Ureter (tissue), 1 donor: ENCODE data around the gene FADS6. TPM values are rescaled to one million over a fixed set of nuclear protein-coding genes. Genes with fewer than 3 reads are reported as not detected.

Experiments used
- DNase-seq: peaks from one replicate; pipeline ENCODE4 v3.0.0-alpha.2; 2020; ENCODE audit warnings: low spot score
- total RNA-seq: library from RNA; stranded (reverse); gene quantifications from one replicate; pipeline ENCODE4 v1.2.4, GENCODE V29; 2023
- donor health status: DM: yes; HTN: yes; CAD: no.

The FADS6 gene
- total RNA-seq, result 7.3 TPM

GRCh38 chr17:74892974-74893911 lies at the start of gene FADS6:
Gene FADS6, minus strand, starts transcription at chr17:74893633. Its CDS starts 38 bp downstream, at chr17:74893595.
- DNase-seq, result no peak

- DNase-seq, result no peak
Observed at GRCh38 chr17:74941128-74941725, 47.8 kb upstream of the FADS6 start.

DNA sequence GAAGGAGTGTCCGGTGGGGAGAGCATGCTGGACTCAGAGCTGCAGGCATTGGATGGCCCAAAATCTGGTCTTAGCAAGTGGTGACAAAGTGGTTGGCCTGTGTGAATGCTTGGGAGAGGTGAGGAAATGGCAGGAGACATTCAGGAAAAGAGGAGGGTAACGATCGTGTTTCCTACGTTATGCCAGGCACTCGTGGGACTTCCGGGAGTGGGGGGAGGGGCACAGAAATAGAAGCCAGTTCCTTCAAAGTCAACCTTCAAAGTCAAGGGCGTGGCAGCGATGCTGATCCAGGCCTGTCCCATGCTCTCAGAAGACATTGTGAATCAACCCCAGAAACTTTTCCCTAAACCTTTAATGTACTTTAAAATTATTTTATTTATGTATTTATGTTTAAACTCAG lies 46.1 kb upstream of the FADS6 start:
- no peak for DNase-seq

- DNase-seq, result no peak
Observed at GRCh38 chr17:74938194-74938950, 44.9 kb upstream of the FADS6 start.

DNA sequence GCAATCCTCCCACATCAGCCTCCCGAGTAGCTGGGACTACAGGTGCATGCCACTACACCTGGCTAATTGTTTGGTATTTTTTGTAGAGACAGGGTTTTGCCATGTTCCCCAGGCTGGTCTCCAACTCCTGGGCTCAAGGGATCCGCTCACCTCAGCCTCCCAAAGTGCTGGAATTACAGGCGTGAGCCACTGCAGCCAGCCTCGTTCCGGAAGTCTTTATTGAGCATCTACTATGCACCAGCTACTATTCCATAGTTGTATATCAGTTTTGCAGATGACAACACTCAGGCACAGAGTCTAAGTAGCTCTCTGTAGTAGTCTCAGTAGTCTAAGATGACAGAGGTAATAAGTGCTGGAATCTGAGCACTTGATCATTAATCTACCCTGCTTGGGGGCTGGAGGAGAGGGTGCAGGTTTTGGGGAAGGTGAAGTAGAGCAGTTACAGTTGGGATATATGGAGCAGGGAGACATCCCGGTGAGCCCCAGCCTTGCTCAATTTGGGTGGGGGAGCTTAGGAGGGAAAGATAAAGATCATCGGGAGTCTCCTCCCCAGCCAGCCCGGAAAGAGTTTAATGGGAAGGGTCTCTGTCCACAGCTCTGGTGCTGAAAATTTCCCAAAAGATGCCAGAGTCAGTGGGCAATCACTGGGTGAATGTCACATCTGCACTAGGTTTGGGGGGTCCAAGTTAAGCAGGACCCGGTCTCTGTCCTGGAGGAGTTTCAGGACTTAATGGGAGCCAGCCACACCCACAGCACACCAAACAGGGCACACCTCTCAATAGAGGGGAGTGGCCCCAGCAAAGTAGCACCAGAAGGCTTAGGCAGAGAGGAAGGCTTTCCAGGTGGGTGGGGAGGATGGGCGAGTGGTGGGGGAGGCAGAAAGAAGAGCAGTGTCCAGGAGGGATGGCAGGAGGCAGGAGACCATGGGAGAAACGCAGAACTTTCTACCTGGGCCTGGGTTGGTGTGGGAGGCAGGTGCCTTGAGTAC lies 43.9 kb upstream of the FADS6 start:
- no peak for DNase-seq

- no peak for DNase-seq
Observed at GRCh38 chr17:74936470-74936799, 43.0 kb upstream of the FADS6 start.

DNA sequence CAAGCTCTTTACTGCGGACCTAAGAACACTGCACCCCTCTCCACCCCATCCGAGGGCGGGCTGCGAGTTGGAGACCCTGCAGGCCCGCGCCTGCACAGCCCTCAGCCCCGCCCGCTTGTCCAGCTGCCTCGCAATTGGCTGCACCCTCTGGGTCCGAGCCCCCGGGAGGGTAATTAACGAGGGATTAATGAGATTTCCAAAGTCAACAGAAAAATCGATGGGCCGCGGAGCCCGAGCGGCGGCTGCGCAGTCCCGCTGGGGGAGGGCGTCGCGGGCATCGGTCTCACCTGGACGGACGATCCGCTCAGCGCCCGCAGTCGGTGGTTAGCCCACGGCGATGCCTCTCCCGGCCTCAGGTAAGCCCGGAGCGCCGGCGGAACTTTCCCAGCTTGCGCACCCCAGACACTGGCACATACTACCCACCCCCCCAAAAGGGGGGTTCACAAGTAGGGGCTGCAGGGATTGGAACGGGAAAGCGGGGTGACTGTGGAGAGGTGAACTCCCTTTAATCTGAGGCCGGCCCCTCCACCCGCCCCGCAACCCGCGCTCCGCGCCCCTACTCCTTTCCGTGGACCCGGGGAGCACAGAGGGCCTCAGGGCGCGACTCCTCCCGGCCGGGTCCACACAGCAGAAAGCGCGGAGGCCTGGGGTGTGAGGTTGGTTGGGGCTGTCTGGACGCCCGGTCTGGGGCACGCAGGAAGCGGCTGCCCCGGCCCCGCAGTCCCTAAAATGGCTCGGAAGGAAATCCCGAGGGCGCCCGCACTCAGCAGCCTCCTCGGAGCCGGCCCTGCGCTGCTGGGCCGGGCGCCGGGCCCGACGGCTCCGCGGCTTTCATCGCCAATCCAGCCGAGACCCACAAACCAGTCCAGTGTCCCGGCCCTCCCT lies 42.4 kb upstream of the FADS6 start, which contains the start of gene OTOP3:
OTOP3 (plus strand) TSS at position 314 of the 885 bp plus-strand sequence; CDS start at position 338, 24 bp downstream.
- no peak for DNase-seq

- DNase-seq, result no peak
Observed at GRCh38 chr17:74935048-74935447, 41.6 kb upstream of the FADS6 start.

- no peak for DNase-seq
Observed at GRCh38 chr17:74930535-74931036, 37.2 kb upstream of the FADS6 start.

- DNase-seq, result no peak
Observed at GRCh38 chr17:74928786-74929185, 35.4 kb upstream of the FADS6 start.

DNA sequence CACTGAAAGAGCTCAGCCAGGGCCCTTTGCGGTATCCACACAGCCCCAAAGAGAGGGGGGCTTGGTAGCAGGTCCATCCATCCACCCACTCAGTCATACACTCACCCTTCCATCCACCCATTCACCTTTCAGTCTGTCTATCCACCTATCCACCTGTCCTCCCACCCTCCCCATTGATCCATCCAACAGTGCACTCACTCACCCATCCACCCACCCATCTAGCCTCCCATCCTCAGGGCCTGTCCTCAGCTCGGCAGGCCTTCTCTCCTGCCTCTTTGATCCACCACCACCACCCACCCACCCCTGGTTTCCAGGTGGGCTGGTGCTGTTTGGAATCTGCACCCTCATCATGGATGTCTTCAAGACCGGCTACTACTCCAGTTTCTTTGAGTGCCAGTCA lies 31.8 kb upstream of the FADS6 start:
- DNase-seq, result no peak

DNA sequence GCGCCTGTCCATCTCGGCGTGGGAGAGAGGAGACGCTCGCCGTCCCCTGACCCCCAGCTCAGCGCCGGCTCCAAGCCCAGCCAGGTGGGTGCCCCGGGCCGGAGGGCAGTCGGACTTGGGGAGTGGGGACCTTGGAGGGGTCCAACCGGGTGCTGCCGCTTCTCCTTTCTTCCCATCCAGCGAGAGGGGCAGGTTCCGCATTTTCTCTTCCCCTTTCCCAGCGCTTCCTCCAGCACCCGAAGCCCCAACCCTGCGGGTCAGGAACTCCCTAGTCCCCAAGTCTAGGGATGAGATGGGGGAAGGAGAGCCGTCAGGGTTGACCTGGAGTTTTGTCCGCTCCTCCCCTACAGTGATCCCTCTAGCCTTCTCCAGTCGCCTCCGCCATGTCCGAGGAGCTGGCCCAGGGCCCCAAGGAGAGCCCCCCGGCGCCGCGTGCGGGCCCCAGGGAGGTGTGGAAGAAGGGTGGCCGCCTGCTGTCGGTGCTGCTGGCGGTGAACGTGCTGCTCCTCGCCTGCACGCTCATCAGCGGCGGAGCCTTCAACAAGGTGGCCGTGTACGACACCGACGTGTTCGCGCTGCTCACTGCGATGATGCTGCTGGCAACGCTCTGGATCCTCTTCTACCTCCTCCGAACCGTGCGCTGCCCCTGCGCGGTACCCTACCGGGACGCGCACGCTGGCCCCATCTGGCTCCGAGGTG lies 31.0 kb upstream of the FADS6 start, which contains the start of gene OTOP2:
OTOP2 (plus strand) TSS at position 24 of the 699 bp plus-strand sequence; CDS start at position 384, 360 bp downstream.
- DNase-seq, result no peak

DNA sequence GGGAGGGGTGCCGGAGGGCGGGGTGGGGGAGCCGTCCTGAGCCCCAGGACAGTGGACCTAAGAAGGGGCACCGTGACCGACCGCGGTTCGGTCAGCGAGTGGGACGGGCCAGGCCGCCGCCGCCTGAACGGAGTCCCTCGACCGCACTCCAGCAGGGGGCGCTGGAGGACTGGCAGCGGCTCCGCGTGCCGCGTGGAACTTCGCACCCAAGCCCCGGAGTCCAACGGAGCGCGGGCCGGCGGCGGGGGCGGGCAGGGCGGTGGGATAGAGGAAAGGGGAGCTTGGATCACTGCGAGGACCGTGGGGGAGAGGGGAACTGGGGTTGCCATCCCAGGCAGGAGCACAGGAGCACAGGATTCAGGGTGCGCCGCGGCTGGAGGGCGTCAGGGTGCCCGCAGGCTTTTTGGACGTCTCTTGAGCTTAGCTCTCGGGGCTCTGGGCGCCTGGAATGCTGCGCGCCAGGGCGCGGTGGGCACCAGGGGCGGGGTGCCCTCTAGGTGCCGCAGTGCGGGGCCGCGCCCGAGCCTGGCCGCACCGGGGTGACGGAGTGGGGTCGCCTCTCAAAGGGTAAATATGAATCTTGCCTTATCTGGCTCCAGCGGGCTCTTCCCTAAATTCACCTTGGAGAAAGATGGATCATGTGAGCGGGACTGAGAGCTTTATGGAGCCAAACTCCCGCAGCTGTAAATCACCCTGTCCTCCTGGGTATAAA lies 30.3 kb upstream of the FADS6 start:
- peak; percentile 67 for DNase-seq

- no peak for DNase-seq
Observed at GRCh38 chr17:74922694-74923537, 29.5 kb upstream of the FADS6 start, which contains the start of gene USH1G. Gene USH1G, minus strand, starts transcription at chr17:74923255. Its CDS starts 182 bp downstream, at chr17:74923073.

DNA sequence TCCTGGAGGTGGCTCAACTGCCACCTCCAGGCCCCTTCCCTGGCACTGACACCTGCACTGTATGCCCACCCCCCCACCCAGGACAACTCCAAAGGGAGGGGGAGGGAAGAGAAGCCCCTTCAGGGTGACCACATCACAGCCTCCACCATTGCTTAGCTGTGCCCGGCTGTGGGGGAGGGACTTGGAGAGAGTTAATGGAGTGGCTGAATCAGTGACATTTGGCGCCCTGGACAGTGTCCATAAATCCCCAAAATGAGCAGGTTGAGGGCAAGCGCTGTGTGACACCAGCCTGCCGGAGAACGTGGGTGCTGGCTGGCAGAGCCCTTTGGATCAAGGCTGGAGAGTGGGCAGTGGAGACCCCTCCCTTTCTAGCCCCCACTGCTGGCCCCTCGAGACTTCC lies 28.7 kb upstream of the FADS6 start:
- DNase-seq, result no peak

GRCh38 chr17:74921769-74922168 lies 28.3 kb upstream of the FADS6 start:
- no peak for DNase-seq

GRCh38 chr17:74921026-74921681 lies 27.7 kb upstream of the FADS6 start:
- peak; percentile 58 for DNase-seq
